HepG2 (cell line): ENCODE data around the gene SLC38A1. TPM values are rescaled to one million over a fixed set of nuclear protein-coding genes. Genes with fewer than 3 reads are reported as not detected.
A peak's percentile ranks its signal among the peaks of the same experiment; 100 is the strongest.

Experiments used
- ATAD3A ChIP-seq: sonication (generic); formaldehyde crosslinking; IDR thresholded peaks from 2 replicates; pipeline ENCODE4 v1.4.0; 2020; ENCODE audit warnings: missing genetic modification reagents
- FOXP4 ChIP-seq: sonication (generic); formaldehyde crosslinking; IDR thresholded peaks from 2 replicates; pipeline ENCODE4 v1.4.0; 2020; ENCODE audit warnings: missing genetic modification reagents
- HES4 ChIP-seq: sonication (generic); formaldehyde crosslinking; IDR thresholded peaks from 2 replicates; pipeline ENCODE4 v1.9.0; 2021; ENCODE audit warnings: mild to moderate bottlenecking, missing genetic modification reagents, borderline replicate concordance
- PRMT3 ChIP-seq: sonication (generic); formaldehyde crosslinking; IDR thresholded peaks from 2 replicates; pipeline ENCODE4 v1.8.1; 2022; ENCODE audit warnings: low read depth, mild to moderate bottlenecking, moderate library complexity, missing genetic modification reagents, borderline replicate concordance
- ZNF101 ChIP-seq: sonication (generic); formaldehyde crosslinking; IDR thresholded peaks from 2 replicates; pipeline ENCODE4 v1.4.0; 2020; ENCODE audit warnings: mild to moderate bottlenecking, low read depth, missing genetic modification reagents, borderline replicate concordance
- ZNF512 ChIP-seq: sonication (generic); formaldehyde crosslinking; IDR thresholded peaks from 2 replicates; pipeline ENCODE4 v1.4.0; 2020; ENCODE audit warnings: mild to moderate bottlenecking, missing genetic modification reagents
- ZNF672 ChIP-seq: sonication (generic); formaldehyde crosslinking; IDR thresholded peaks from 2 replicates; pipeline ENCODE4 v1.8.1; 2022; ENCODE audit warnings: missing genetic modification reagents
- ZNF792 ChIP-seq: IDR thresholded peaks from 2 replicates; pipeline ENCODE4 v1.6.1; 2016
- ZSCAN29 ChIP-seq: sonication (generic); formaldehyde crosslinking; conservative IDR thresholded peaks from 2 replicates; pipeline ENCODE4 v1.4.0; 2020; ENCODE audit warnings: mild to moderate bottlenecking, missing genetic modification reagents
- ZSCAN9 ChIP-seq: IDR thresholded peaks from 2 replicates; pipeline ENCODE4 v1.6.1; 2016; ENCODE audit warnings: borderline replicate concordance
- polyA plus RNA-seq, 8 experiments: library from polyadenylated mRNA; depleted of rRNA in 3 of 8; stranded (reverse) in 7 of 8; unstranded in 1 of 8; fragments of >200 nt; fragmentation: Illumina TruSeq in 4 of 8; extraction: Trizol in 4 of 8; gene quantifications; 2 replicates each; pipeline versions ENCODE4 v1.2.1 to v1.2.3, GENCODE V29; 2011 to 2016; ENCODE audit warnings: low read depth in 4 of 8, missing spikeins in 1 of 8, mixed read lengths in 1 of 8; ENCODE audit not compliant: insufficient read depth in 1 of 8
- total RNA-seq, 5 experiments: library from RNA; depleted of rRNA; stranded (reverse); fragments of >200 nt; fragmentation: Illumina TruSeq; extraction: Trizol; gene quantifications; 2 replicates each; pipeline ENCODE4 v1.2.3, GENCODE V29; 2016; ENCODE audit warnings: low read depth in 1 of 5
- TF ChIP-seq, protein P1 (sequence below): sonication (generic); formaldehyde crosslinking; IDR thresholded peaks from 2 replicates; pipeline ENCODE4 v1.8.0; 2022; ENCODE audit warnings: missing genetic modification reagents, low read depth, mild to moderate bottlenecking, borderline replicate concordance
- TF ChIP-seq, protein P2 (sequence below): sonication (generic); formaldehyde crosslinking; IDR thresholded peaks from 2 replicates; pipeline ENCODE4 v1.4.0; 2020; ENCODE audit warnings: missing genetic modification reagents, borderline replicate concordance
- TF ChIP-seq, protein P3 (sequence below): sonication (generic); formaldehyde crosslinking; IDR thresholded peaks from 2 replicates; pipeline ENCODE4 v1.8.0; 2022; ENCODE audit warnings: missing genetic modification reagents, mild to moderate bottlenecking, inconsistent platforms, borderline replicate concordance
- TF ChIP-seq, protein P4 (sequence below): sonication (generic); formaldehyde crosslinking; IDR thresholded peaks from 2 replicates; pipeline ENCODE4 v1.5.0; 2020; ENCODE audit warnings: missing genetic modification reagents
- TF ChIP-seq, protein P5 (sequence below): sonication (generic); formaldehyde crosslinking; IDR thresholded peaks from 2 replicates; pipeline ENCODE4 v1.8.1; 2023; ENCODE audit warnings: missing genetic modification reagents, inconsistent platforms, borderline replicate concordance

The SLC38A1 gene
- total and polyA plus RNA-seq, 2 of the 13 experiments (the other 11 are each of a cell fraction or from before 2014, with no cell fraction given) = 47.0 to 50.6 TPM

GRCh38 chr12:46268583-46269428 is at the start of gene SLC38A1 (continued):
- TF ChIP-seq, protein P1, sequence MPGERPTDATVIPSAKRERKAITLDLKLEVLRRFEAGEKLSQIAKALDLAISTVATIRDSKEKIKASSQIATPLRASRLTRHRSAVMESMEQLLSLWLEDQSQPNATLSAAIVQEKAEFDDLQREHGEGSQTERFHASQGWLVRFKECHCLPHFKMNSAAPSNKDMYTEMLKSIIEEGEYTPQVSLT (CRISPR knock-in tag) = no peak; the same call in 1 of the 2 replicates
- TF ChIP-seq ZSCAN29 (CRISPR knock-in tag) (no peak), FOXP4 (CRISPR knock-in tag) (peak; percentile 53), ZSCAN9 (peak; percentile 66; the same call in 1 of the 2 replicates), ATAD3A (CRISPR knock-in tag) (no peak), ZNF792 (CRISPR knock-in tag) (no peak), ZNF512 (no peak), PRMT3 (CRISPR knock-in tag) (peak; percentile 65; the same call in 1 of the 2 replicates), HES4 (CRISPR knock-in tag) (peak; percentile 96), ZNF101 (0 out of 2 replicates have a peak, but pooled peaks have one; percentile 39), ZNF672 (CRISPR knock-in tag) (0 out of 2 replicates have a peak, but pooled peaks have one; percentile 49)
- TF ChIP-seq, protein P2, sequence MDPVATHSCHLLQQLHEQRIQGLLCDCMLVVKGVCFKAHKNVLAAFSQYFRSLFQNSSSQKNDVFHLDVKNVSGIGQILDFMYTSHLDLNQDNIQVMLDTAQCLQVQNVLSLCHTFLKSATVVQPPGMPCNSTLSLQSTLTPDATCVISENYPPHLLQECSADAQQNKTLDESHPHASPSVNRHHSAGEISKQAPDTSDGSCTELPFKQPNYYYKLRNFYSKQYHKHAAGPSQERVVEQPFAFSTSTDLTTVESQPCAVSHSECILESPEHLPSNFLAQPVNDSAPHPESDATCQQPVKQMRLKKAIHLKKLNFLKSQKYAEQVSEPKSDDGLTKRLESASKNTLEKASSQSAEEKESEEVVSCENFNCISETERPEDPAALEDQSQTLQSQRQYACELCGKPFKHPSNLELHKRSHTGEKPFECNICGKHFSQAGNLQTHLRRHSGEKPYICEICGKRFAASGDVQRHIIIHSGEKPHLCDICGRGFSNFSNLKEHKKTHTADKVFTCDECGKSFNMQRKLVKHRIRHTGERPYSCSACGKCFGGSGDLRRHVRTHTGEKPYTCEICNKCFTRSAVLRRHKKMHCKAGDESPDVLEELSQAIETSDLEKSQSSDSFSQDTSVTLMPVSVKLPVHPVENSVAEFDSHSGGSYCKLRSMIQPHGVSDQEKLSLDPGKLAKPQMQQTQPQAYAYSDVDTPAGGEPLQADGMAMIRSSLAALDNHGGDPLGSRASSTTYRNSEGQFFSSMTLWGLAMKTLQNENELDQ (CRISPR knock-in tag) = no peak; the same call in 1 of the 2 replicates
- TF ChIP-seq, protein P3, sequence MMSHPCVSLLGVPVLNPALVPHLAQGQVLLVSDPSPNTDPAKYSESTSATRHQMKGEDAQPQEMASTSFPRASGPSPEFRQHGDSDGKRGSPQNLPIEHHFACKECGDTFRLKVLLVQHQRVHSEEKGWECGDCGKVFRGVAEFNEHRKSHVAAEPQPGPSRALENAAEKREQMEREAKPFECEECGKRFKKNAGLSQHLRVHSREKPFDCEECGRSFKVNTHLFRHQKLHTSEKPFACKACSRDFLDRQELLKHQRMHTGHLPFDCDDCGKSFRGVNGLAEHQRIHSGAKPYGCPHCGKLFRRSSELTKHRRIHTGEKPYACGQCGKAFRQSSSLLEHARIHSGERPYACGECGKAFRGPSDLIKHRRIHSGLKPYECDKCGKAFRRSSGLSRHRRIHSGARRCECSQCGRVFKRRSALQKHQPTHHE = peak; percentile 77; the same call in 1 of the 2 replicates
- TF ChIP-seq, protein P4, sequence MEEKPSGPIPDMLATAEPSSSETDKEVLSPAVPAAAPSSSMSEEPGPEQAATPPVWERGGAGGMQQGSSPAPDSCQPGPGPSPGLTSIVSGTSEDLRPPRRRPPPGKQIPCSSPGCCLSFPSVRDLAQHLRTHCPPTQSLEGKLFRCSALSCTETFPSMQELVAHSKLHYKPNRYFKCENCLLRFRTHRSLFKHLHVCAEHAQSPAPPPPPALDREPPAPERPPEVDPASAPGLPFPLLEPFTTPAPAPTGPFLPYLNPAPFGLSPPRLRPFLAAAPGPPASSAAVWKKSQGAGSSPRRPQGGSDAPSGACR (CRISPR knock-in tag) = peak; percentile 94; the same call in 1 of the 2 replicates
- TF ChIP-seq, protein P5, sequence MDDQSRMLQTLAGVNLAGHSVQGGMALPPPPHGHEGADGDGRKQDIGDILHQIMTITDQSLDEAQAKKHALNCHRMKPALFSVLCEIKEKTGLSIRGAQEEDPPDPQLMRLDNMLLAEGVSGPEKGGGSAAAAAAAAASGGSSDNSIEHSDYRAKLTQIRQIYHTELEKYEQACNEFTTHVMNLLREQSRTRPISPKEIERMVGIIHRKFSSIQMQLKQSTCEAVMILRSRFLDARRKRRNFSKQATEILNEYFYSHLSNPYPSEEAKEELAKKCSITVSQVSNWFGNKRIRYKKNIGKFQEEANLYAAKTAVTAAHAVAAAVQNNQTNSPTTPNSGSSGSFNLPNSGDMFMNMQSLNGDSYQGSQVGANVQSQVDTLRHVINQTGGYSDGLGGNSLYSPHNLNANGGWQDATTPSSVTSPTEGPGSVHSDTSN = no peak
